Measurements from ENCODE around the gene SORCS3.

Gene SORCS3

GRCh38 chr10:104641937-104642657, 1.0 kb downstream of the SORCS3 start:
- no peak overlapping the region for H4K8ac ChIP-seq (ENCODE audit: low read depth, low read length)
- no peak overlapping the region for H3K4ac ChIP-seq (ENCODE audit: low read depth, low read length)
- no peak overlapping the region for H3K18ac ChIP-seq (ENCODE audit: low read length)
- no peaks in the 10 kb centered on the region for H3K4me1 ChIP-seq (ENCODE audit: control insufficient read depth, low read depth, low read length)
- H3K36me3 ChIP-seq (ENCODE audit: control insufficient read depth, insufficient read depth, low read length): no peaks in the 10 kb centered on the region
- H3K56ac ChIP-seq (ENCODE audit: low read length): peak overlapping the region; percentile 87
- H2BK120ac ChIP-seq (ENCODE audit: low read depth, low read length): no peak overlapping the region
- H3K23ac ChIP-seq (ENCODE audit: low read length): peak overlapping the region; percentile 45
- H3K79me2 ChIP-seq (ENCODE audit: control insufficient read depth, insufficient read depth, low read length): no peaks in the 10 kb centered on the region
- H3K4me2 ChIP-seq (ENCODE audit: low read length): peak overlapping the region; percentile 98
- H3K9ac ChIP-seq (ENCODE audit: low read length): peak overlapping the region; percentile 69
- no peak overlapping the region for H4K5ac ChIP-seq (ENCODE audit: low read length)
- peak overlapping the region; percentile 48 for H3K4me3 ChIP-seq (ENCODE audit: low read length)
- H3K27me3 ChIP-seq (ENCODE audit: insufficient read depth, low read length, poor library complexity): peaks cover 15% of the 10 kb centered on the region
- H2AK5ac ChIP-seq (ENCODE audit: low read length): no peak overlapping the region
- H3K27ac ChIP-seq (ENCODE audit: low read depth, low read length): no peak overlapping the region
- peak; percentile 22 for DNase-seq
- H2BK15ac ChIP-seq (replicated peaks; ENCODE audit: low read depth): no peak overlapping the region
- H3K79me1 ChIP-seq (ENCODE audit: low read length): no peaks in the 10 kb centered on the region
- no peak overlapping the region for H2BK5ac ChIP-seq (ENCODE audit: low read length)
- no CpG with 5 or more reads among the region's 47 CpGs for WGBS (ENCODE audit: extremely low coverage, insufficient coverage, low lambda C conversion rate)

- DNase-seq: peak; percentile 88
- H3K4me2 ChIP-seq (ENCODE audit: low read length): peak overlapping the region; percentile 98
- peaks cover 15% of the 10 kb centered on the region for H3K27me3 ChIP-seq (ENCODE audit: insufficient read depth, low read length, poor library complexity)
Measured at GRCh38 chr10:104642658-104643302, 1.7 kb downstream of the SORCS3 start.

DNA sequence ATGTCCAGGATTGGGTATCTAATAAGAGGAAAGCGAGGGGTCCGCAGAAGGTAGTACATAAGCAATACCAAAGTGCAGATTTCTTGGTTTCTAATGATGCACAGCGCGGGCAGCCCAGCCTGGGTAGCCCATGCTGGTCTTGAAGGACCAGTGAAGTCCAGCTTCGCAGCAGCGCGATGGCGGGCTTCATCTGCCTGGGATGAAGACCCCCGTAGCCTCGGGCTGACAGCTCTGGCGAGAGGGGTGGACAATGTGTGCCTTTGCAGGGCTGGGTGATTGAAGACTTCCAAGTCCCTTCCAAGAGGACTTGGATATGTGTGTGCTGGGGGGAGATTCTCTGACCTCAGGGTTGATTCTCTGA, 2.2 kb downstream of the SORCS3 start:
- Histone ChIP-seq H2BK5ac (ENCODE audit: low read length) (no peak overlapping the region), H3K27ac (ENCODE audit: low read depth, low read length) (no peak overlapping the region), H4K8ac (ENCODE audit: low read depth, low read length) (no peak overlapping the region), H2BK120ac (ENCODE audit: low read depth, low read length) (no peak overlapping the region), H3K27me3 (ENCODE audit: insufficient read depth, low read length, poor library complexity) (peaks cover 15% of the 10 kb centered on the region), H3K18ac (ENCODE audit: low read length) (no peak overlapping the region), H3K4ac (ENCODE audit: low read depth, low read length) (no peak overlapping the region), H3K36me3 (ENCODE audit: control insufficient read depth, insufficient read depth, low read length) (no peaks in the 10 kb centered on the region), H3K23ac (ENCODE audit: low read length) (no peak overlapping the region), H3K4me2 (ENCODE audit: low read length) (no peak overlapping the region), H2AK5ac (ENCODE audit: low read length) (no peak overlapping the region), H3K56ac (ENCODE audit: low read length) (no peak overlapping the region), H3K79me2 (ENCODE audit: control insufficient read depth, insufficient read depth, low read length) (no peaks in the 10 kb centered on the region), H3K9ac (ENCODE audit: low read length) (no peak overlapping the region), H2BK15ac (replicated peaks; ENCODE audit: low read depth) (no peak overlapping the region), H4K5ac (ENCODE audit: low read length) (no peak overlapping the region), H3K4me3 (ENCODE audit: low read length) (no peak overlapping the region), H3K79me1 (ENCODE audit: low read length) (no peaks in the 10 kb centered on the region), H3K4me1 (ENCODE audit: control insufficient read depth, low read depth, low read length) (no peaks in the 10 kb centered on the region)
- WGBS (ENCODE audit: extremely low coverage, insufficient coverage, low lambda C conversion rate): no CpG with 5 or more reads among the region's 11 CpGs
- no peak for DNase-seq

More at GRCh38 chr10:104642658-104643302, 1.7 kb downstream of the SORCS3 start:
- Histone ChIP-seq H3K79me2 (ENCODE audit: control insufficient read depth, insufficient read depth, low read length) (no peaks in the 10 kb centered on the region), H3K9ac (ENCODE audit: low read length) (peak overlapping the region; percentile 69), H2BK5ac (ENCODE audit: low read length) (no peak overlapping the region), H3K79me1 (ENCODE audit: low read length) (no peaks in the 10 kb centered on the region), H3K18ac (ENCODE audit: low read length) (no peak overlapping the region), H2BK120ac (ENCODE audit: low read depth, low read length) (no peak overlapping the region), H3K4me1 (ENCODE audit: control insufficient read depth, low read depth, low read length) (no peaks in the 10 kb centered on the region), H3K36me3 (ENCODE audit: control insufficient read depth, insufficient read depth, low read length) (no peaks in the 10 kb centered on the region), H2BK15ac (replicated peaks; ENCODE audit: low read depth) (no peak overlapping the region), H3K56ac (ENCODE audit: low read length) (peak overlapping the region; percentile 87), H3K27ac (ENCODE audit: low read depth, low read length) (no peak overlapping the region), H3K23ac (ENCODE audit: low read length) (peak overlapping the region; percentile 45), H4K5ac (ENCODE audit: low read length) (no peak overlapping the region), H3K4me3 (ENCODE audit: low read length) (peak overlapping the region; percentile 48), H4K8ac (ENCODE audit: low read depth, low read length) (no peak overlapping the region), H3K4ac (ENCODE audit: low read depth, low read length) (no peak overlapping the region), H2AK5ac (ENCODE audit: low read length) (no peak overlapping the region)
- no CpG with 5 or more reads among the region's 43 CpGs for WGBS (ENCODE audit: extremely low coverage, insufficient coverage, low lambda C conversion rate)

GRCh38 chr10:104646146-104646545, 5.1 kb downstream of the SORCS3 start:
- peaks cover 1% of the 10 kb centered on the region for H3K27me3 ChIP-seq (ENCODE audit: insufficient read depth, low read length, poor library complexity)

DNA sequence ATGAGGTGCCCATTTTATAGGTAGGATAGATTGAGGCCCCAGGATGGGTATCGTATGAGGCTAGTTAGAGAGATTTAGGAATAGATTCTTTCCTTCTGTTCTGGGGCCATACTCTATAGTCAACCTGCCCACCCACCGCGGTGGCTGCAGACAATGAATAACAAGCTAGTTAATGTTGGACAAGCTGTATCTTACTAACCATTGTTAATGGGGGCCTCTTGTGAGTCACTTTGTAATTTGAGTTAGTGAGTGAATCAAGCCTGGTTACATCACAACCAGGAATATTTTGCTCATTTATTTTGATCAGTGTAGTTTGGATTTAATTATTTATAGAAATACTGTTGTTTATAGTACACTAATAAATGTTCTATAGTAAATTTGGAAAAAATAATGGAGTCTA, 7.3 kb downstream of the SORCS3 start:
- WGBS (ENCODE audit: extremely low coverage, insufficient coverage, low lambda C conversion rate): no CpG with 5 or more reads among the region's 3 CpGs
- no peak overlapping the region for H4K8ac ChIP-seq (ENCODE audit: low read depth, low read length)
- H2BK120ac ChIP-seq (ENCODE audit: low read depth, low read length): no peak overlapping the region
- H3K27me3 ChIP-seq (ENCODE audit: insufficient read depth, low read length, poor library complexity): no peaks in the 10 kb centered on the region
- H3K79me2 ChIP-seq (ENCODE audit: control insufficient read depth, insufficient read depth, low read length): no peaks in the 10 kb centered on the region
- no peak overlapping the region for H2BK5ac ChIP-seq (ENCODE audit: low read length)
- no peaks in the 10 kb centered on the region for H3K4me1 ChIP-seq (ENCODE audit: control insufficient read depth, low read depth, low read length)
- H2AK5ac ChIP-seq (ENCODE audit: low read length): no peak overlapping the region
- H3K4me2 ChIP-seq (ENCODE audit: low read length): no peak overlapping the region
- DNase-seq: no peak
- no peak overlapping the region for H3K23ac ChIP-seq (ENCODE audit: low read length)
- no peaks in the 10 kb centered on the region for H3K36me3 ChIP-seq (ENCODE audit: control insufficient read depth, insufficient read depth, low read length)
- H3K56ac ChIP-seq (ENCODE audit: low read length): no peak overlapping the region
- H3K27ac ChIP-seq (ENCODE audit: low read depth, low read length): no peak overlapping the region
- H4K5ac ChIP-seq (ENCODE audit: low read length): no peak overlapping the region
- H3K18ac ChIP-seq (ENCODE audit: low read length): no peak overlapping the region
- no peaks in the 10 kb centered on the region for H3K79me1 ChIP-seq (ENCODE audit: low read length)
- no peak overlapping the region for H2BK15ac ChIP-seq (replicated peaks; ENCODE audit: low read depth)
- no peak overlapping the region for H3K4ac ChIP-seq (ENCODE audit: low read depth, low read length)
- no peak overlapping the region for H3K4me3 ChIP-seq (ENCODE audit: low read length)
- no peak overlapping the region for H3K9ac ChIP-seq (ENCODE audit: low read length)

More at GRCh38 chr10:104646146-104646545, 5.1 kb downstream of the SORCS3 start:
- Histone ChIP-seq H3K79me1 (ENCODE audit: low read length) (no peaks in the 10 kb centered on the region), H3K23ac (ENCODE audit: low read length) (no peak overlapping the region), H3K27ac (ENCODE audit: low read depth, low read length) (no peak overlapping the region), H3K9ac (ENCODE audit: low read length) (no peak overlapping the region), H2BK5ac (ENCODE audit: low read length) (no peak overlapping the region), H3K79me2 (ENCODE audit: control insufficient read depth, insufficient read depth, low read length) (no peaks in the 10 kb centered on the region), H2BK120ac (ENCODE audit: low read depth, low read length) (no peak overlapping the region), H3K4me1 (ENCODE audit: control insufficient read depth, low read depth, low read length) (no peaks in the 10 kb centered on the region), H2AK5ac (ENCODE audit: low read length) (no peak overlapping the region), H3K36me3 (ENCODE audit: control insufficient read depth, insufficient read depth, low read length) (no peaks in the 10 kb centered on the region), H3K4ac (ENCODE audit: low read depth, low read length) (no peak overlapping the region), H3K18ac (ENCODE audit: low read length) (no peak overlapping the region), H4K8ac (ENCODE audit: low read depth, low read length) (no peak overlapping the region), H3K56ac (ENCODE audit: low read length) (no peak overlapping the region), H3K4me3 (ENCODE audit: low read length) (no peak overlapping the region), H2BK15ac (replicated peaks; ENCODE audit: low read depth) (no peak overlapping the region), H4K5ac (ENCODE audit: low read length) (no peak overlapping the region), H3K4me2 (ENCODE audit: low read length) (no peak overlapping the region)
- no peak for DNase-seq
- WGBS (ENCODE audit: extremely low coverage, insufficient coverage, low lambda C conversion rate): no CpG with 5 or more reads among the region's 1 CpG

All from mesendoderm (in vitro differentiated cells).